HEK293 (cell line): ENCODE data around the gene ADK.

Experiments used
- ZFP37 ChIP-seq: fragments of 450-650 bp; formaldehyde crosslinking; IDR thresholded peaks from 2 replicates; pipeline ENCODE4 v1.5.1; 2016; ENCODE audit warnings: missing biosample characterization, missing genetic modification characterization
- ZNF660 ChIP-seq: fragments of 450-650 bp; IDR thresholded peaks from 2 replicates; pipeline ENCODE4 v1.5.1; 2018; ENCODE audit warnings: missing biosample characterization, mild to moderate bottlenecking, missing genetic modification characterization
- ZNF701 ChIP-seq: fragments of 450-650 bp; formaldehyde crosslinking; IDR thresholded peaks from 2 replicates; pipeline ENCODE4 v1.5.1; 2016; ENCODE audit warnings: missing biosample characterization, missing genetic modification characterization

DNA sequence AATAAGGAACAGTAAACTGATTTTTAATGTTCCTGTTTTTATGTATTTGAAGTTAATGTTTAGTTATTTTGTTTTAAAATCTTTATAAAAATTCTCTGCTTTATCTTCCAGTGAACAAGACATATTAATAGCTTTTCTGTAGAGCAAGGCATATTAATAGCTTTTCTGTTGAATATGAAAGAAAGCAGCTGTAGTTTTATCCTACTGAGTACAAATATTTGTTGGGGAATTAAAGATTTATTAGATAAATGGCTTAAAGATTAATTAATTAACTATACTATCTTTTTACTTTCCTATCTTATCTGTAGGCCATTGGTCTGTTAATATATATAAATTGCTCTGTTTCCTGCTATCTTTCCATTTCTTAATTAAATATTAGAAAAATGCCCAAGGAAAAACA, 299.6 kb downstream of the ADK start:
- TF ChIP-seq ZNF701 (tag by site-specific recombination) (no peak), ZNF660 (tag by site-specific recombination) (no peak), ZFP37 (tag by site-specific recombination) (no peak)
